ENCODE data around the gene DGAT2L6.
A peak's percentile ranks its signal among the peaks of the same experiment; 100 is the strongest.

DGAT2L6 gene

DNA sequence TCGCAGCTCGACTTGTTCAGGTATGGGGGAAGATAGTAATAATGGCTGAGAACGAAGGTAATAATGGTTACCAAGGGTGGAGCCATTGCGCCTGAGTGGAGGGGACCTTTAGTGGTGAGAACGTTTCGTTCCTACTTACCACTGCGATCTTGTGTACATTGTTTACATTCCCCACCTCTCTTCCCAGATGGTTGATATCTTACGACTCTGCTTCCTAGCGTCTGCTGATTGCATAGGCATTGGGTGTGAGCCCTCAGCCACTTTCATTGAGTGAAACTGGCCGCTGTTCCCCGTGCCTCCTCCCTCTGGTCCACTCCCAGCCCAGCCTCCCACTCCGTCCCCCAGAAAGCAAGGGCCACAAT lies 43.2 kb upstream of the DGAT2L6 start:
- H3K4me3 ChIP-seq (ENCODE audit: low read depth, low read length) = peak overlapping the region; percentile 86
- TF ChIP-seq, protein P1, sequence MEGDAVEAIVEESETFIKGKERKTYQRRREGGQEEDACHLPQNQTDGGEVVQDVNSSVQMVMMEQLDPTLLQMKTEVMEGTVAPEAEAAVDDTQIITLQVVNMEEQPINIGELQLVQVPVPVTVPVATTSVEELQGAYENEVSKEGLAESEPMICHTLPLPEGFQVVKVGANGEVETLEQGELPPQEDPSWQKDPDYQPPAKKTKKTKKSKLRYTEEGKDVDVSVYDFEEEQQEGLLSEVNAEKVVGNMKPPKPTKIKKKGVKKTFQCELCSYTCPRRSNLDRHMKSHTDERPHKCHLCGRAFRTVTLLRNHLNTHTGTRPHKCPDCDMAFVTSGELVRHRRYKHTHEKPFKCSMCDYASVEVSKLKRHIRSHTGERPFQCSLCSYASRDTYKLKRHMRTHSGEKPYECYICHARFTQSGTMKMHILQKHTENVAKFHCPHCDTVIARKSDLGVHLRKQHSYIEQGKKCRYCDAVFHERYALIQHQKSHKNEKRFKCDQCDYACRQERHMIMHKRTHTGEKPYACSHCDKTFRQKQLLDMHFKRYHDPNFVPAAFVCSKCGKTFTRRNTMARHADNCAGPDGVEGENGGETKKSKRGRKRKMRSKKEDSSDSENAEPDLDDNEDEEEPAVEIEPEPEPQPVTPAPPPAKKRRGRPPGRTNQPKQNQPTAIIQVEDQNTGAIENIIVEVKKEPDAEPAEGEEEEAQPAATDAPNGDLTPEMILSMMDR (IDR thresholded peaks at IDR 0.05; ENCODE audit: insufficient read depth, low read depth, low read length, missing control alignments) = no peak
- DNase-seq (ENCODE audit: low read depth) = no peak

DNA sequence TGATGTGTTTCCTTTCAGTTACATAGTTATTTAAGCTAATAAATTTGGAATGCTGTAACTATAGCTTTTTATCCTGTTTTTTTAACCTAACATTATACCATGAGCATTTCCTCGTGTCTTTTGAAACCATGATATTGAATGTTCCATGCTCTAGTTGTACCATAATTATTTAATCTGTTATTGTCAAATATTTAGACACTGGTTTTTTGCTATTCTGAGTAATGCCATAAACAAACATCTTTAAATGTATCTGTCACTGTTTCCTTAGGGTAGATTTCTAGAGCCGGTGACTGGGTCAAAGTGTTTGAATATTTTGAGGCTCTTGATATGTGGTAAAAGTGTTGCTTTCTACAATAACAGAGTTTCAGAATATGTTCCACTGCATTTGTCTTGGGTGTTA lies 38.7 kb upstream of the DGAT2L6 start:
- TF ChIP-seq, protein P1 (IDR thresholded peaks at IDR 0.05; ENCODE audit: insufficient read depth, low read depth, low read length, missing control alignments) = no peak
- no peak for DNase-seq (ENCODE audit: low read depth)
- H3K4me3 ChIP-seq (ENCODE audit: low read depth, low read length) = no peak overlapping the region

DNA sequence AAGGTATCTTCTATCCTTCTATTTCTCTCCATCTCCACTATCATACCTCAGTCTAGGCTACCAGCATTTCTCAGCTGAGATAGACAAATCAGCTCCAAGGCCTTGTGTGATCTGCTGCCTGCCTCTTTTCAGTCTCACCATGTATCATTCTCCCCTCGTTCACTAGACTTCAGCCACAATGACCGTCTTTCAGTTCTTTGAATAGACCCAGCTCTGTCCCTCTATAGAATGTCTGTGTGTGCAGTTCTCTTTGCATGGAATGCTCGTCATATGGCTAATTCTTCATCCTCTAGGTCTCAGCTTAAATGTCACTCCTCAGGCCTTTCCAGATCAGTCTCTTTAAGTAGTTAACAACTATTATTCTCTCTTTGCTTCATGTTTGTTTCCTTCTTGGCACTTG lies 37.5 kb upstream of the DGAT2L6 start:
- no peak overlapping the region for H3K4me3 ChIP-seq (ENCODE audit: low read depth, low read length)
- TF ChIP-seq, protein P1 (IDR thresholded peaks at IDR 0.05; ENCODE audit: insufficient read depth, low read depth, low read length, missing control alignments) = no peak
- DNase-seq (ENCODE audit: low read depth) = no peak

DNA sequence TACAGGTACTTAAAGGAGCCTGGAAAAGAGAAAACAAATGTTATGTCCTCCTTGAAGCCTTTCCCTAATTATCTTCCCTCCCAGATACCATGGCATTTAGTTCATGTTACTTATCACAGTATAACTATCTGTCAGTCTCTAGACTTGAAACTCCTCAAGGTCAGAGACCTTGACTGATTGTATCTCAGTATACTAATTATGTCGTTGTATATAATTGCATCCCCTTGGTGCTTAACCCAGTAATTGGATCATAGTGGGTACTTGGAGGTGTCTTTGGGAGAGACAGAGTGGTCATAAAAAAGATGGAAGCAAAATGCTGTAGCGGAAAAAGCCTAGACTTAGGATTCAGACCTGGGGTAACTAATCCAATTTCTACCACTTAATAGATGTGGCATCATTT lies 35.9 kb upstream of the DGAT2L6 start:
- TF ChIP-seq, protein P1 (IDR thresholded peaks at IDR 0.05; ENCODE audit: insufficient read depth, low read depth, low read length, missing control alignments) = no peak
- no peak for DNase-seq (ENCODE audit: low read depth)
- no peak overlapping the region for H3K4me3 ChIP-seq (ENCODE audit: low read depth, low read length)

DNA sequence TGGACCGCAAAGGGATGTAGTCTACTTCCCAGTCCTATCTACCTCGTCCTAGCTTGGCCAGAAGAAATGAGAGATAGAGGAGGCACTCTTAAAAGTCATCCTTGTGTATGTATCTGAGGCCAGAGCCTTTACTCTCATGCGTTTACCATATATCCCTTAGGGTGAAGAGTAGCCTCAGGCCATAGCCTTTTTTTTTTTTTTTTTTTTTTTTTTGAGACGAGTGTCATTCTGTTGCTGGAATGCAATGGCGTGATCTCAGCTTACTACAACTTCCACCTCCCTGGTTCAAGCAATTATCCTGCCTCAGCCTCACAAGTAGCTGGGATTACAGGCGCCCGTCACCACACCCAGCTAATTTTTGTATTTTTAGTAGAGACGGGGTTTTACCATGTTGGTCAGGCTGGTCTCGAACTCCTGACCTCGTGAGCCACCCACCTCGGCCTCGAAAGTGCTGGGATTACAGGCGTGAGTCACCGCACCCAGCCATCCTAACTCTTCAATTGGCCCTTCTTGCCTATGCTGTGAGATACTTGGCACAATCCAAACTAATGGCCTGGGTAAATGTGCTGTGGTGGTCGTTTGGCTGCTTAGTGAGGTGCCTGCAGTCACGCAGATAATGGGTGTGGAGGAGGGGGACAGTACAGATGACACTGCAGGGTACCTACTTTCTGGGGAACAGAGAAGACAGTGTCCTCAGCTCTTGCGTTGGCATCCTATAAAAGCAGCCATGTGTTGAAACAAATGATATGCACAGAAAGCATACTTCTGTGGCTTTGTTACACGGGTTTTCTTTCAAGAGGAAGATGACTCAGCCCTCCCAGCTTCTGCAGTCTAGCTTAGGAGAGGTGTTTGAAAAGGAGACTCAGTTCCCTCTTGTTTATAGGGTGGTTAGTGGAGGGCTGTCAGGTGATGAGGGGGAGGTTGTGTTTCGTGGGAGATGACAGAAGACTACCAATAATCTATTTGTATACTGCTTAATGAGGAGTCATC lies 10.4 kb upstream of the DGAT2L6 start:
- H3K4me3 ChIP-seq (ENCODE audit: low read depth, low read length) = no peak overlapping the region
- DNase-seq (ENCODE audit: low read depth) = no peak
- TF ChIP-seq, protein P1 (IDR thresholded peaks at IDR 0.05; ENCODE audit: insufficient read depth, low read depth, low read length, missing control alignments) = no peak

DNA sequence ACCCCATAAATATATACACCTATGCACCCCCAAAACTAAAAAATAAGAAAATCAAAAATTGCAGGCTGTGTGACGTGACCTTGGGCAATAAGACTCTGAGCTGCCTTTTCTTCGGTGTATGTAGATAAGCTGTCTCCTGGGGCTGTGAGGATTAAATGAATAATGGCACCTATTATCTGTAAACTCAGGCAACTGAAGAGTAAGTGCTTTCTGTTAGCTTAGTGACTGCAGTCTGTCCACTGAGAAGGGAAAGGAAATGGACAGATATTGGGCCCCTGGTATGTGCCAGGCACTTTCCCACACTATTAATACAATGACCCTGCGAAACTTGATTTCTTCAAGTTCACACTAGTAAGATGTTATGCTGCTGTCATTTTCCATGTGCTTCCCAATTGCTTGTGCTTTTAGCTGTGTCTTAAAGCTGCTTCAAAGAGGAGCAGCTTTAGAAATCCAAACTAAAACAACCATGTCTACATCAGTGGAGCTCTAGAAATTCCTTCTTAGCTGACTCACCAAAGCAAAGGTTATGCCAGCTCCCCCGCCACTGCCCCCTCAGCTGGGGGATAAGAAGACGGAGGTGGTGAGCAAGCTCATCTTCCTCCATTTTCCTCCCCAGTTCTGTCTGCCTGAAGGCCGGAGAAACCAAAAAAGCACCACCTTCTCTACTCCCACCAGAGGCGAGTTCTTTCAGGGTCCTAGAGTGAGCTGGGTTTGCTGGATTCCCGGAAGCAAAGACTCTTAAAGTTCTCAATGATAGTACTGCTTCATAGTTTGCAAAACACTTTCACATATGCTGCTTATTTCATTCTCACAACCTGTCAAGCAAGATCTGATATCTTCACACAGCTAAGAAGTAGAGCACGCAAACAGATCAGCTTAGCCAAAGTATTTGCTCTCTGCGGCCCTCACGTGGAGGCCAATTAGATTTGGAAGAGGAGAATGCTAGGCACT lies 8.8 kb upstream of the DGAT2L6 start:
- no peak for DNase-seq (ENCODE audit: low read depth)
- TF ChIP-seq, protein P1 (IDR thresholded peaks at IDR 0.05; ENCODE audit: insufficient read depth, low read depth, low read length, missing control alignments) = no peak
- H3K4me3 ChIP-seq (ENCODE audit: low read depth, low read length) = no peak overlapping the region

Data from GM12865 (cell line).